Stimulated activated CD4-positive, alpha-beta T cell treated with anti-CD3 and anti-CD28 coated beads, TNF-alpha, amount 100 ng/mL, for 24 hours (primary cell): ENCODE results near the gene GOLGA8F.
"Not testable (repeated sequence)": the region's sequence is repeated elsewhere in the genome, so short reads cannot be mapped to it uniquely, and the experiment has no call there.

ENCODE experiments used
- DNase-seq, 3 experiments: peaks; one replicate each; pipeline ENCODE4 v3.0.0-alpha.2; 2020; ENCODE audit warnings: low read depth in 3 of 3

The GOLGA8F gene

GRCh38 chr15:28378364-28378763, at the start of gene GOLGA8F:
Gene GOLGA8F (plus strand): TSS chr15:28378664. CDS start chr15:28378762, 98 bp downstream.
- not testable (repeated sequence) for DNase-seq

GRCh38 chr15:28357984-28358383, 20.5 kb upstream of the GOLGA8F start, which contains the start of gene GOLGA6L24:
Gene GOLGA6L24 (minus strand): TSS chr15:28358084. CDS start chr15:28358023, 61 bp downstream.
- not testable (repeated sequence) for DNase-seq

- DNase-seq = not testable (repeated sequence)
Observed at GRCh38 chr15:28365502-28365901, 13.0 kb upstream of the GOLGA8F start.

- DNase-seq = not testable (repeated sequence)
Observed at GRCh38 chr15:28380053-28380452, 1.6 kb downstream of the GOLGA8F start.

GRCh38 chr15:28396022-28396421, 17.6 kb downstream of the GOLGA8F start:
- not testable (repeated sequence) for DNase-seq

DNA sequence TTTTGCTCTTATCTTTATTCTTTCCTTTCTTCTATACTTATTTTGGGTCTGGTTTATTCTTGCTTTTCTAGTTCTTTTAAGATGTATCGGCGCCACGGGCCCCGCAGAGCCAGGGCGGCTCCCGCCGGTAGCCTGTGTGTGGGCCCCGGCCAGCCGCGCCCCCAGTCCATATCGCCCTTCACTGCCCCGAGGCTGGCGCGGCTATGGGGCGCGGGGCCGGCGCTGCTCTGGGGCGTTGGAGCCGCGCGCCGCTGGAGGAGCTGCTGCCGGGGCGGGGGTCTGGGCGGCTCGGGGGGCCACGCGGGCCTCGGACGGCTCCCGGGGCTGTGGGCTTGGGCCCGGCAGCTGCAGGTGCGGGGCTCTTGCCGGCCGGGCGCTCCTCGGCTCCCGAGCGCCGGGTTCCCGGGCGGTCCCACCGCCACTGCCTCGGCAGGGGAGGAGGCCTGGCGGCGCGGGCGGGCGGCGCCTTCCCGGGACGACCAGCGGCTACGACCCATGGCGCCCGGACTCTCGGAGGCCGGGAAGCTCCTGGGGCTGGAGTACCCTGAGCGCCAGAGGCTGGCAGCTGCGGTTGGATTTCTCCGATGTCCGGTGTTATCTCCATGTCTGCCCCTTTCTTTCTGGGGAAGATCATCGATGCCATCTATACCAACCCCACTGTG, 24.4 kb downstream of the GOLGA8F start:
- DNase-seq = not testable (repeated sequence)

DNA sequence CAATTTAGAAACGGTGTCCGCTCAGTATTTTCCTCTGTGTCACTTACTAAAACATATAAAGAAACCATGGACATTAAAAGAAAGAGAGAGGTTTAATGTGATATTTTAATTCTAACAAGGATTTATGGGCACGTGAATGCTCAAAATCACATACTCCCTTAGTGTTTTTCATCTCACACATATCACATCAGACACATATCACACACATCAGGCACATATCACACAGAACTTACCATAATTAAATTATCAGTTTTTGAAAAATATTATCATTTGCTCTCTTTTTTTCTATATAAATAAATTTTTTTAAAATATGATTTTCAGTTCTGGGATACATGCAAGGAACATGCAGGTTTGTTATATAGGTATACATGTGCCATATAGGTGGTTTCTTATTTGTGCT, 42.0 kb downstream of the GOLGA8F start:
- not testable (repeated sequence) for DNase-seq

- DNase-seq = not testable (repeated sequence)
Observed at GRCh38 chr15:28435594-28435993, 57.1 kb downstream of the GOLGA8F start.
